RWPE1 (cell line): ENCODE results near the gene DENND1A.
"Not testable (repeated sequence)": the region's sequence is repeated elsewhere in the genome, so short reads cannot be mapped to it uniquely, and the experiment has no call there.

ENCODE experiments used
- CTCF ChIA-PET: fragments of 350-600 bp; sonication (Branson Sonifier 250); formaldehyde crosslinking; extraction: SDS; loops from one replicate; lab custom pipeline; 2021; lab: Yijun Ruan, JAX
- POLR2A ChIA-PET: fragments of 400-600 bp; formaldehyde crosslinking; extraction: SDS; loops from one replicate; lab custom pipeline; 2020; ENCODE audit warnings: antibody characterized with exemption; ENCODE audit not compliant: low non-redundant PET; lab: Yijun Ruan, JAX
- DNase-seq: peaks from one replicate; pipeline ENCODE4 v3.0.0; 2012; ENCODE audit warnings: low spot score
- H3K27ac ChIP-seq: fragments of 450-650 bp; 2 replicates; pipeline ENCODE4 v1.5.1; 2017
- CTCF ChIP-seq: fragments of 450-650 bp; conservative IDR thresholded peaks from 2 replicates; pipeline ENCODE4 v1.5.1; 2017; ENCODE audit warnings: low read depth, mild to moderate bottlenecking

The DENND1A gene

DNA sequence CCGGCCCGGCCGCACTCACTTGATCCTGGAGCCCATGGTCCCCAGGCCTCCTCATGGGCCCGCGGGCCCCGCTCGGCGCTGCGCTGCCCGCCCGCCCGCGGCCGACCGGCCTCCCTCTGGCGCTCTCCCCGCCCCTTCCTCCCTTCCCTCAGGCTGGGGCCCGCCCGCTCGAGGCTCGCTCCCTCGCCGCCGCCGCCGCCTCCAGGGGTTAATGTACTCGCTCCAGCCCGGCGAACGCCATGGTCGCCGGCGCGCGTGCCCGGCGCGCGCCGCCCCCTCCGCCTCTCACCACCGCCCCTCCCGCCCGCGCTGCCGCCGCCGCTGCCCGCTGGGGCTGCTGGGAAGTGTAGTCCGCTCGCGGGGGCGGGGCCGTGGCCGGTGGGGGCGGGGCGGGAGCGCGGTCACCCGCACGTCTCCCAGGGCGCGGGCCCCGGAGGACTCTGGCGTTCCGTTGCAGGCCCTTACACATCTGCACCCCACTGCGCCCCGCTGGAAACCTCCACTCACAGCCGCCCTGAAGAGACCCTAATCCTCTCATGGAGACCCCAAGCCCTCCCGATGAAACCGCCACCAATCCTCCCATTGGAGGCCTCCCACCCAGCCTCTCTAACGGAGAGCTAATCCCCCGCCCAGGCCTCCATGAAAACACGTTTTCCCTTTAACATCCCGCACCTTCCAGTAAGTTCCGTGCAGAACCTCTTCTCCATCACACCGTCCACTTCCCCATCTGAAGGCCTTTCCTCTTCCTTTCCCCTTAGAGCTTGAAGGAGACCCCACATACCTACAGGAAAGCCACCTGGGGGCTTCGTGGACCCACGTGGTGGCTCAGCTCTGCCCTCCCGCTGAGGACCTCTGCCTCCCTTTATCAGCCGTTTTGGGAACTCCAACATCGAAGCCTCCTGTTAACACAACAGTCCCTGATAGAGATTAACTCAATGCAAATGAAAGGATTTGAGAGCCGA, at the start of gene DENND1A:
TSS of gene DENND1A (minus strand) at position 257 of the 962 bp plus-strand sequence. CDS start at position 36, 221 bp downstream.
- no peak for TF ChIP-seq CTCF
- DNase-seq: peak; percentile 98
- CTCF ChIA-PET: interaction anchor here (0.6 kb wide), 1 partner anchor 1484 kb away, joined by 3 read pairs; no protein-coding TSS in a partner anchor
- peak within 1 kb of the TSS; percentile 72 for H3K27ac ChIP-seq
- POLR2A ChIA-PET: no interaction called here

GRCh38 chr9:123978981-123979380, 49.1 kb upstream of the DENND1A start:
- POLR2A ChIA-PET: no interaction called here
- no peak for TF ChIP-seq CTCF
- H3K27ac ChIP-seq: no peak overlapping the region
- DNase-seq: no peak
- CTCF ChIA-PET: no interaction called here

DNA sequence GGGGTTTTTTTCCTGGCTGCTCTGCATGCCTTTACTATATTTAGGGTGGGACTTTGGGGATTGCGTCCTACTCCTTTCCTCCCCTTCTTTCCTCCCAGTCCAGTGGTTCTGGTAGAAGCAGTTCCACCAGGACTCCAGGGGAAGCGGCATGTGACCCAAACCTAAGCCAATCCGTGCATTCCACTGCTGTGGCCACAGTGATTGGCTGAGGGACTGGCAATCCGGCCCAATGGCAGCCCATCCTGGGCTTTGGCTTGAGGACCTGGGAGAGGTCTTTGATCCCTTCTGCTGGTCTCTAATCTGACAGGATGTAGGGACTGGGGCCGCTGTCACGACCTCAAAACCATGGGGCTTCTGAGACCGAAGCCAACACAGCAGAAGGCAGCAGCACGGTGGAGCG, 46.7 kb upstream of the DENND1A start:
- CTCF ChIA-PET: interaction anchor here (0.5 kb wide), 1 partner anchor 1959 kb away, joined by 3 read pairs; no protein-coding TSS in a partner anchor
- DNase-seq, H3K27ac ChIP-seq, POLR2A ChIA-PET: not testable (repeated sequence)

GRCh38 chr9:123975871-123976270, 45.9 kb upstream of the DENND1A start:
- POLR2A ChIA-PET: no interaction called here
- H3K27ac ChIP-seq: no peak overlapping the region
- DNase-seq: no peak
- CTCF ChIA-PET: interaction anchor here (0.5 to 0.7 kb wide), 2 partner anchors 1212 to 1958 kb away, joined by 3 read pairs; no protein-coding TSS in a partner anchor
- TF ChIP-seq CTCF: no peak

DNA sequence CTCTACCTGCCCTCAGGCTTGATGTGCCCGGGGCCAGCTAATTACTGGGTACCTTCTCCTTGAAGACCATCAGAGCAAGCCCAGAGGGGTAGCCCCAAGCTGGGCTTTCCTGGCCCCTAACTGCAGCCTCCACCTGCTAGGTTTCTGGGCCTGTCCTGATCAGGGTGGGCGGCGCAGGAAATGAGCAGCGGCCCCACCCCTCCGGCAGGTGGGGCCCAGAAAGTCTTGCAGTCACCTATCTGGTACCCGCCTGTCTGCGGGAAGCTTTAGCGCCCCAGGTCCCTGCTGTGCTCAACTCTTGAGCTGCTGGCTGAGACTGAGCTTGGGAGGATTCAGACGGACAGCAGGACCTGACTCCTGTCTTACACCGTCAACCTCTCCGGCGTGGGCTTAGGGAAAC, 44.5 kb upstream of the DENND1A start:
- ChIA-PET CTCF (no interaction called here), POLR2A (no interaction called here)
- no peak overlapping the region for H3K27ac ChIP-seq
- no peak for TF ChIP-seq CTCF
- no peak for DNase-seq

- DNase-seq: no peak
- H3K27ac ChIP-seq: no peak overlapping the region
- ChIA-PET POLR2A (no interaction called here), CTCF (no interaction called here)
- TF ChIP-seq CTCF: no peak
These were observed 43.8 kb upstream of the DENND1A start for GRCh38 chr9:123973590-123974223.
